CD14-positive monocyte (primary cell): ENCODE measurements around the gene RUFY4. TPM values are rescaled to one million over a fixed set of nuclear protein-coding genes. Genes with fewer than 3 reads are reported as not detected.

Source experiments
- DNase-seq, 3 donors: peaks; one replicate each; pipeline ENCODE4 v3.0.0-alpha.2; 2011 to 2022
- H2AFZ ChIP-seq: 2 replicates; pipeline ENCODE4 v1.6.0; 2012; ENCODE audit warnings: mild to moderate bottlenecking, low read depth, low read length, inconsistent platforms; ENCODE audit not compliant: insufficient read depth, poor library complexity, severe bottlenecking
- H3K27ac ChIP-seq, 2 donors: 1 replicate in 1 of 2; 2 replicates in 1 of 2; pipeline ENCODE4 v1.5.1; 2012 to 2013; ENCODE audit warnings: low read length in 2 of 2, control low read depth in 1 of 2, inconsistent platforms in 1 of 2, low read depth in 1 of 2, mild to moderate bottlenecking in 1 of 2
- H3K27me3 ChIP-seq, 2 donors: one replicate each; pipeline versions ENCODE4 v1.6.0 to v1.6.1; 2011 to 2013; ENCODE audit warnings: low read length in 2 of 2; ENCODE audit not compliant: control insufficient read depth in 2 of 2, insufficient read depth in 2 of 2
- H3K36me3 ChIP-seq, 2 donors: replicated peaks in 1 of 2; 1 replicate in 1 of 2; 2 replicates in 1 of 2; pipeline versions ENCODE4 v1.5.1 to v1.6.1; 2012 to 2013; ENCODE audit warnings: low read length in 2 of 2, control low read depth in 1 of 2, inconsistent platforms in 1 of 2, mild to moderate bottlenecking in 1 of 2; ENCODE audit not compliant: insufficient read depth in 2 of 2, control insufficient read depth in 1 of 2
- H3K4me1 ChIP-seq, 2 donors: 1 replicate in 1 of 2; 2 replicates in 1 of 2; pipeline versions ENCODE4 v1.5.1 to v1.6.1; 2012 to 2013; ENCODE audit warnings: low read length in 2 of 2, control low read depth in 1 of 2, inconsistent platforms in 1 of 2, mild to moderate bottlenecking in 1 of 2, moderate library complexity in 1 of 2; ENCODE audit not compliant: insufficient read depth in 2 of 2, control insufficient read depth in 1 of 2
- H3K4me2 ChIP-seq: replicated peaks from 2 replicates; pipeline ENCODE3; 2012; ENCODE audit warnings: low read length, moderate library complexity, mild to moderate bottlenecking; ENCODE audit not compliant: poor library complexity, severe bottlenecking; ENCODE audit errors: extremely low read depth
- H3K4me3 ChIP-seq, 3 experiments: fragments of 200-600 bp in 1 of 3; sonication (generic) in 1 of 3; replicated peaks in 1 of 3; 1 replicate in 2 of 3; 2 replicates in 1 of 3; pipeline ENCODE4 v1.5.1; 2011 to 2013; ENCODE audit warnings: low read length in 3 of 3, mild to moderate bottlenecking in 3 of 3, control low read depth in 2 of 3, low read depth in 2 of 3, inconsistent platforms in 1 of 3, moderate library complexity in 1 of 3
- H3K79me2 ChIP-seq: 2 replicates; pipeline ENCODE4 v1.6.0; 2012; ENCODE audit warnings: mild to moderate bottlenecking, control low read depth, inconsistent platforms, low read length, moderate library complexity; ENCODE audit not compliant: insufficient read depth
- H3K9ac ChIP-seq: 2 replicates; pipeline ENCODE4 v1.6.0; 2017; ENCODE audit warnings: low read length, mild to moderate bottlenecking; ENCODE audit not compliant: insufficient read depth, poor library complexity, severe bottlenecking
- H3K9me3 ChIP-seq, 2 donors: replicated peaks in 1 of 2; 1 replicate in 1 of 2; 2 replicates in 1 of 2; pipeline versions ENCODE4 v1.5.1 to v1.6.1; 2012 to 2013; ENCODE audit warnings: low read length in 2 of 2, control low read depth in 1 of 2; ENCODE audit not compliant: control insufficient read depth in 1 of 2, insufficient read depth in 1 of 2
- H4K20me1 ChIP-seq: 2 replicates; pipeline ENCODE4 v1.6.0; 2012; ENCODE audit warnings: mild to moderate bottlenecking, low read length, control low read depth, moderate library complexity; ENCODE audit not compliant: insufficient read depth
- H3K27ac Mint-ChIP-seq, 7 donors: one replicate each; pipeline ENCODE4 v1.8.0; 2020; ENCODE audit warnings: mild to moderate bottlenecking in 7 of 7, mixed read lengths in 7 of 7, moderate library complexity in 6 of 7, inconsistent platforms in 2 of 7
- H3K27me3 Mint-ChIP-seq, 3 donors: one replicate each; pipeline ENCODE4 v1.8.0; 2021 to 2022; ENCODE audit warnings: low read depth in 3 of 3, mild to moderate bottlenecking in 3 of 3, mixed read lengths in 3 of 3, moderate library complexity in 3 of 3, inconsistent platforms in 1 of 3
- H3K36me3 Mint-ChIP-seq, 2 donors: one replicate each; pipeline ENCODE4 v1.8.0; 2020; ENCODE audit warnings: mixed read lengths in 2 of 2, inconsistent platforms in 1 of 2, mild to moderate bottlenecking in 1 of 2
- H3K4me1 Mint-ChIP-seq: one replicate; pipeline ENCODE4 v1.8.0; 2020; ENCODE audit warnings: mild to moderate bottlenecking, mixed read lengths
- H3K4me3 Mint-ChIP-seq, 2 donors: one replicate each; pipeline ENCODE4 v1.8.0; 2020; ENCODE audit warnings: mild to moderate bottlenecking in 2 of 2, mixed read lengths in 2 of 2, moderate library complexity in 1 of 2
- H3K9me3 Mint-ChIP-seq, 7 donors: one replicate each; pipeline ENCODE4 v1.8.0; 2020 to 2022; ENCODE audit warnings: mixed read lengths in 7 of 7, mild to moderate bottlenecking in 6 of 7, moderate library complexity in 6 of 7, inconsistent platforms in 2 of 7
- WGBS: methylation state at CpG from one replicate; pipeline ENCODE4 v1.1.5; 2013; ENCODE audit warnings: missing lambda C conversion rate; ENCODE audit not compliant: insufficient coverage; 5-methylcytosine and 5-hydroxymethylcytosine counted together
- intact Hi-C, 2 donors: fragments of 100-400 bp; cut with micrococcal nuclease; formaldehyde crosslinking; loops; one replicate each; pipeline versions ENCODE4 v1.15.0 to v1.15.1; 2023
- polyA plus RNA-seq, 3 donors: library from polyadenylated mRNA; depleted of rRNA in 1 of 3; unstranded in 2 of 3; stranded (reverse) in 1 of 3; fragments of 300-500 nt in 2 of 3; fragments of >200 nt in 1 of 3; fragmentation: Illumina TruSeq in 2 of 3; gene quantifications; 1 replicate in 2 of 3; 2 replicates in 1 of 3; pipeline ENCODE4 v1.2.3, GENCODE V29; 2012 to 2021
- TF ChIP-seq, protein P1 (sequence below): fragments of 200-600 bp; IDR thresholded peaks from one replicate; pipeline ENCODE4 v1.8.0; 2022; ENCODE audit warnings: antibody characterized with exemption, mild to moderate bottlenecking

RUFY4 gene
- polyA plus RNA-seq, 3 donors: 0.65 to 26.1 (median 0.68) TPM

DNA sequence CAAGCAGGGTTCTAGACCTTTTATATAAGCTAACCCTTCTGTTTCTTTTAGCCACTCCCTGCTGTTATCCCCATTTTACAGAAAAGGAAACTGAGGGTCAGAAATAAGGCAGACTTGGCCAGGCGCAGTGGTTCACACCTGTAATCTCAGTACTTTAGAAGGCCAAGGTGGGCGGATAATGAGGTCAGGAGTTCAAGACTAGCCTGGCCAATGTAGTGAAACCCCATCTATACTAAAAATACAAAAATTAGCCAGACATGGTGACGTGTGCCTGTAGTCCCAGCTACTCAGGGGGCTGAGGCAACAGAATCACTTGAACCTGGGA, 14.3 kb downstream of the RUFY4 start:
- peaks cover 25% of the 10 kb centered on the region for H3K4me1 Mint-ChIP-seq
- peaks cover 0 to 4% (median 3%) of the 10 kb centered on the region in 3 donors for H3K27me3 Mint-ChIP-seq
- Histone ChIP-seq H3K4me3 (no peak overlapping the region), H3K27me3 (no peaks in the 10 kb centered on the region), H4K20me1 (no peaks in the 10 kb centered on the region), H3K79me2 (no peaks in the 10 kb centered on the region), H3K4me1 (peaks cover 18 to 24% of the 10 kb centered on the region in 2 donors), H3K9ac (no peak overlapping the region), H3K9me3 (peaks cover 8 to 12% of the 10 kb centered on the region in 2 donors), H3K27ac (no peak overlapping the region), H2AFZ (no peak overlapping the region), H3K36me3 (peaks cover 0 to 6% of the 10 kb centered on the region in 2 donors), H3K4me2 (no peak overlapping the region)
- no peak overlapping the region for H3K27ac Mint-ChIP-seq
- intact Hi-C loops: no loop called here
- peaks cover 8 to 25% (median 15%) of the 10 kb centered on the region in 7 donors for H3K9me3 Mint-ChIP-seq
- TF ChIP-seq, protein P1, sequence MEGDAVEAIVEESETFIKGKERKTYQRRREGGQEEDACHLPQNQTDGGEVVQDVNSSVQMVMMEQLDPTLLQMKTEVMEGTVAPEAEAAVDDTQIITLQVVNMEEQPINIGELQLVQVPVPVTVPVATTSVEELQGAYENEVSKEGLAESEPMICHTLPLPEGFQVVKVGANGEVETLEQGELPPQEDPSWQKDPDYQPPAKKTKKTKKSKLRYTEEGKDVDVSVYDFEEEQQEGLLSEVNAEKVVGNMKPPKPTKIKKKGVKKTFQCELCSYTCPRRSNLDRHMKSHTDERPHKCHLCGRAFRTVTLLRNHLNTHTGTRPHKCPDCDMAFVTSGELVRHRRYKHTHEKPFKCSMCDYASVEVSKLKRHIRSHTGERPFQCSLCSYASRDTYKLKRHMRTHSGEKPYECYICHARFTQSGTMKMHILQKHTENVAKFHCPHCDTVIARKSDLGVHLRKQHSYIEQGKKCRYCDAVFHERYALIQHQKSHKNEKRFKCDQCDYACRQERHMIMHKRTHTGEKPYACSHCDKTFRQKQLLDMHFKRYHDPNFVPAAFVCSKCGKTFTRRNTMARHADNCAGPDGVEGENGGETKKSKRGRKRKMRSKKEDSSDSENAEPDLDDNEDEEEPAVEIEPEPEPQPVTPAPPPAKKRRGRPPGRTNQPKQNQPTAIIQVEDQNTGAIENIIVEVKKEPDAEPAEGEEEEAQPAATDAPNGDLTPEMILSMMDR: no peak
- 100% methylated on average over 1 of the region's 3 CpGs for WGBS
- H3K36me3 Mint-ChIP-seq: peaks cover 3 to 16% of the 10 kb centered on the region in 2 donors
- DNase-seq: no peak
- H3K4me3 Mint-ChIP-seq: no peak overlapping the region

DNA sequence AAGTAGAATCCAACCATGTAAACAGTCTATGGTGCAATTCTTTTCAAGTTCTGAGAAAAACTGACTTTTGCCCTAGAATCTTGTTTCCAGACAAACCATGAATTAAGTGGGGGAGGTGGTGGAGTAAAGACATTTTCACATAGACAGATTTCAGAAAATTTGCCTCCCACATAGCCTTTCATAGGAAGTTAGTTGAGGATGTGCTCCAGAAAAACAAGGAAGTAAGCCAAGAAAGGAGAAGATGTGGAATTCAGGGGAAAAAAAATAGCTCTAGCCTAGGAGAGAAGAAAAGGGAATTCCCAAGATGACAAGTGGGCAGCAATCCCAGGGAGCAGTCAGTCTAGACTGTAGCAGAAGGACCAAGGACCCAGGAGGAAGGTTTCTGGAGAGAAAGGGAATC, 17.4 kb downstream of the RUFY4 start:
- Histone ChIP-seq H3K27me3 (no peaks in the 10 kb centered on the region), H3K36me3 (peaks cover 0 to 6% of the 10 kb centered on the region in 2 donors), H3K4me2 (no peak overlapping the region), H3K27ac (no peak overlapping the region), H3K9ac (no peak overlapping the region), H3K4me1 (peaks cover 8 to 11% of the 10 kb centered on the region in 2 donors), H2AFZ (no peak overlapping the region), H4K20me1 (no peaks in the 10 kb centered on the region), H3K4me3 (no peak overlapping the region), H3K9me3 (peaks cover 8 to 12% of the 10 kb centered on the region in 2 donors), H3K79me2 (no peaks in the 10 kb centered on the region)
- Mint-ChIP-seq H3K9me3 (peaks cover 8 to 25% (median 15%) of the 10 kb centered on the region in 7 donors), H3K27me3 (peaks cover 3 to 9% (median 4%) of the 10 kb centered on the region in 3 donors), H3K4me1 (peaks cover 12% of the 10 kb centered on the region), H3K27ac (peak overlapping the region in 1 of 7 donors; percentile 72), H3K4me3 (no peak overlapping the region), H3K36me3 (peaks cover 8 to 35% of the 10 kb centered on the region in 2 donors)
- DNase-seq: no peak
- intact Hi-C loops: no loop called here
- TF ChIP-seq, protein P1: no peak
